A549 treated with RU486 at 1 μM for 4 hours (cell line): Measurements from ENCODE around the gene WFDC8. TPM values are rescaled to one million over a fixed set of nuclear protein-coding genes. Genes with fewer than 3 reads are reported as not detected.

ENCODE experiments used
- total RNA-seq: library from RNA; stranded (reverse); fragments of 200-300 nt; extraction: Qiagen RNA extraction; gene quantifications from 5 replicates; pipeline ENCODE4 v1.2.3, GENCODE V29; 2022; ENCODE audit warnings: low read depth

Gene WFDC8
- not detected in 5 replicates for total RNA-seq

GRCh38 chr20:45579184-45579583, at the start of gene WFDC8:
Gene WFDC8, minus strand, starts transcription at chr20:45579284. Its CDS starts 37 bp downstream, at chr20:45579247.

GRCh38 chr20:45547206-45547770, 31.8 kb downstream of the WFDC8 start, which contains the start of gene EPPIN:
Gene EPPIN, minus strand, starts transcription at chr20:45547401. Its CDS starts 44 bp downstream, at chr20:45547357.

DNA sequence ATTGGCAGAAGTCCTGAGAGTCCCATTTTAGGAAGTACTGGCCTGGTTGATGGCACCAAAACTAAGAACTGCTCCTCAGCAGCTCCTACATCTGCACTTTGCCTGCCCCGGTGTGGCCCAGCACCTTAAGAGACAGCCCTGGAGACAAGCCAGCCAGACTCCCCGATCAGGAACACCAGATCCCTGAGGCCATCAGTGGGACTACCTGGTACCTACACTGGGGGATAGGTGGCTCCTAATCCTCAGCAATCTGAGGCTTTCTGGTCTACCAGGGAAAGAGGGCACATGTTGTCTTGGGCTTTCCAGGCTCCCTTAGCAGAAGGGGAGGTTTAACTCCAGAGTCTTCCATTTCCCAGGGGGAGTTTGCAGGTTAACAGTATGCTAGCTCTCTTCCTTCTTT, 39.7 kb downstream of the WFDC8 start, which contains the start of gene WFDC6:
Gene WFDC6, minus strand, starts transcription at position 101 of the 400 bp plus-strand sequence. Its CDS starts 75 bp downstream, at position 26.

DNA sequence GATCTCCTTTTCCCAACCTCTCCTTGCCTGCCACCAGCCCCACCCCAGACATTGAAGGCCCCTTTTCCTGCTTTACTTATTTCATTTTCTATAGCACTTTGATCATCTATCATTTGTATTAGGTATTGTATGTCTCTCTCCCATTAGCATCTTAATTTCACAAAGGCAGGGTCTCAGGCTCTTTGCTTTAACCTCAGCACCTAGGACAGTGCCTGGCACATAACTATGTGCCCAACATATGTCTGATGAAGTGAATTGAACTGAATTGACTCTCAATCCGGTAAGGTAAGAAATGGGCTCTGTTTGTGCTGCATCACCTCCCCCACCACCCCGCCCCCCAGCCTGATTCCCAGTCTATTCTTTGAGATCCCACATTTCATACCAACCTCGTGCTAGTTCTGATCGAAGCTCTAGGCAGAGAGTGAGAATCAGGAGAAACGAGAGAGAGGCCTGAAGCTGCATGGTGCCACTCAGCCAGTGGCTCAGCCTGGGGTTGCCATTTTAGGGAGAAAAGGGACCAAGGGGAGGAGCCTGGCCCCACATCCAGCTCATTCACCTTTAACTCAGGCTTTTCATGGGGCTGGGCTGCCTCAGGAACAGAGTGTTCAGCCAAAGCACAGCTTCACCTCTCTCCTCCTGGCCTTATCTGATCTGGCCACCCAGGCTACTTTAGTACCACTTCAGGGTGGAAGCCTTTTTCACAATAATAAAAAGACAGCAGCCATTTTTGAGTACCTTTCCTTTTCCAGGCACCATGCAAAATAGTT, 63.8 kb downstream of the WFDC8 start, which contains the start of gene SPINT3:
Gene SPINT3, minus strand, starts transcription at position 476 of the 767 bp plus-strand sequence. Its CDS starts 14 bp downstream, at position 462.

Other genes starting within 250 kb of the WFDC8 start
- gene SDC4, start 230.9 kb downstream of the WFDC8 start, total RNA-seq: 119 to 141 TPM (median 134 TPM) in 5 replicates
- 29.1 to 31.6 TPM (median 30.4 TPM) in 5 replicates for gene SYS1, start 216.1 kb downstream of the WFDC8 start, total RNA-seq
- not detected in 5 replicates for gene TP53TG5, start 201.0 kb downstream of the WFDC8 start, total RNA-seq
- 23.3 to 31.4 TPM (median 26.8 TPM) in 5 replicates for gene DBNDD2, start 171.0 kb downstream of the WFDC8 start, total RNA-seq
- gene PIGT, start 163.1 kb downstream of the WFDC8 start, total RNA-seq: 86.2 to 103 TPM (median 99.3 TPM) in 5 replicates
- gene WFDC2, start 109.5 kb downstream of the WFDC8 start, total RNA-seq: not detected in 5 replicates
- not detected in 5 replicates for gene SPINT3, start 63.7 kb downstream of the WFDC8 start, total RNA-seq
- not detected in 5 replicates for gene WFDC6, start 39.8 kb downstream of the WFDC8 start, total RNA-seq
- gene EPPIN, start 31.9 kb downstream of the WFDC8 start, total RNA-seq: not detected in 5 replicates
- gene WFDC10A, start 50.5 kb upstream of the WFDC8 start, total RNA-seq: not detected in 5 replicates
- not detected in 5 replicates for gene WFDC9, start 52.0 kb upstream of the WFDC8 start, total RNA-seq
- not detected in 5 replicates for gene WFDC11, start 91.0 kb upstream of the WFDC8 start, total RNA-seq
- gene WFDC13, start 122.8 kb upstream of the WFDC8 start, total RNA-seq: not detected in 5 replicates
- gene WFDC10B, start 125.7 kb upstream of the WFDC8 start, total RNA-seq: not detected in 5 replicates
- gene SPINT4, start 143.1 kb upstream of the WFDC8 start, total RNA-seq: not detected in 5 replicates
- 0.28 TPM in 1 of 5 replicates, not detected in the others for gene WFDC3, start 212.6 kb upstream of the WFDC8 start, total RNA-seq
- 32.5 to 40.1 TPM (median 37.4 TPM) in 5 replicates for gene DNTTIP1, start 212.7 kb upstream of the WFDC8 start, total RNA-seq
- gene UBE2C, start 233.4 kb upstream of the WFDC8 start, total RNA-seq: 226 to 288 TPM (median 250 TPM) in 5 replicates
- 0.22 to 0.48 TPM (median 0.31 TPM) in 3 of 5 replicates, not detected in the others for gene TNNC2, start 248.0 kb upstream of the WFDC8 start, total RNA-seq